ENCODE measurements around the gene ACOX1. TPM values are rescaled to one million over a fixed set of nuclear protein-coding genes. Genes with fewer than 3 reads are reported as not detected.
A peak's percentile ranks its signal among the peaks of the same experiment; 100 is the strongest.

Gene ACOX1
- total and polyA plus RNA-seq, 2 of the 13 experiments (the other 11 are each of a cell fraction or from before 2014, with no cell fraction given), result 86.4 to 120 TPM

- peak; percentile 59 for TF ChIP-seq ZNF629 (CRISPR knock-in tag; conservative IDR thresholded peaks at IDR 0.05)
- no peak for TF ChIP-seq ZNF337 (CRISPR knock-in tag; IDR thresholded peaks at IDR 0.05; ENCODE audit: borderline replicate concordance, low read depth)
- TF ChIP-seq MEF2D (CRISPR knock-in tag; IDR thresholded peaks at IDR 0.05), result no peak
- no peak for TF ChIP-seq ZNF614 (CRISPR knock-in tag; IDR thresholded peaks at IDR 0.05; ENCODE audit: borderline replicate concordance)
- peak; percentile 55 for TF ChIP-seq ZFX (CRISPR knock-in tag; IDR thresholded peaks at IDR 0.05; ENCODE audit: low read depth)
- peak; percentile 42 to 47; a peak in 2 of 4 replicates for TF ChIP-seq HMGXB4 (CRISPR knock-in tag; IDR thresholded peaks at IDR 0.05; ENCODE audit: borderline replicate concordance in 1 of 2, low read depth in 1 of 2)
- TF ChIP-seq ZNF891 (CRISPR knock-in tag; IDR thresholded peaks at IDR 0.05), result peak; percentile 93
- TF ChIP-seq ZNF772 (CRISPR knock-in tag; IDR thresholded peaks at IDR 0.05), result no peak
- peak; percentile 88; the same call in 1 of the 2 replicates for TF ChIP-seq DZIP1 (CRISPR knock-in tag; IDR thresholded peaks at IDR 0.05)
- TF ChIP-seq HIC2 (CRISPR knock-in tag; IDR thresholded peaks at IDR 0.05; ENCODE audit: low read depth), result 0 out of 2 replicates have a peak, but pooled peaks have one; percentile 11
- no peak for TF ChIP-seq ZNF724P (CRISPR knock-in tag; IDR thresholded peaks at IDR 0.05; ENCODE audit: borderline replicate concordance)
Measured at GRCh38 chr17:76014100-76014924, 35.3 kb upstream of the ACOX1 start (continued).
